ENCODE data around the gene BHLHE41. TPM values are rescaled to one million over a fixed set of nuclear protein-coding genes. Genes with fewer than 3 reads are reported as not detected.

Gene BHLHE41
- total and polyA plus RNA-seq, 2 of the 4 experiments (the other 2 are of a cell fraction), result 0.72 to 3.8 TPM

- Histone ChIP-seq H4K8ac (ENCODE audit: low read depth in 2 of 2, low read length in 2 of 2) (no peak overlapping the region), H2BK20ac (ENCODE audit: low read depth, low read length) (no peak overlapping the region), H3K56ac (ENCODE audit: extremely low read depth, insufficient read depth, low read length) (no peak overlapping the region), H4K20me1 (ENCODE audit: insufficient read depth, low read length) (no peaks in the 10 kb centered on the region), H3K4me3 (ENCODE audit: insufficient read depth, low read depth, low read length) (no peak overlapping the region), H3K79me1 (ENCODE audit: low read depth in 1 of 2, low read length in 2 of 2) (no peaks in the 10 kb centered on the region), H2BK5ac (ENCODE audit: low read depth, low read length, poor library complexity, severe bottlenecking) (no peak overlapping the region), H4K91ac (ENCODE audit: insufficient read depth, low read depth, low read length) (no peak overlapping the region), H3K9ac (ENCODE audit: low read depth, low read length) (no peak overlapping the region), H2AK9ac (replicated peaks; ENCODE audit: low read depth, low read length, poor library complexity) (no peak overlapping the region), H3K27ac (ENCODE audit: insufficient read depth, low read length) (no peak overlapping the region), H3K4ac (ENCODE audit: low read depth, low read length) (no peak overlapping the region), H3K9me1 (ENCODE audit: insufficient read depth, low read length) (no peaks in the 10 kb centered on the region; the same call in none of the 2 replicates), H2AFZ (replicated peaks; ENCODE audit: low read length, poor library complexity) (no peak overlapping the region), H3K14ac (replicated peaks; ENCODE audit: low read depth, low read length) (no peak overlapping the region), H3K36me3 (ENCODE audit: control insufficient read depth, insufficient read depth, low read length) (no peaks in the 10 kb centered on the region), H3K27me3 (ENCODE audit: control insufficient read depth, insufficient read depth, low read length) (no peaks in the 10 kb centered on the region), H3K18ac (ENCODE audit: low read depth, low read length) (no peak overlapping the region), H3K4me1 (ENCODE audit: control insufficient read depth, insufficient read depth, low read length) (peaks cover 4% of the 10 kb centered on the region; the same call in 1 of the 2 replicates), H3K4me2 (ENCODE audit: low read depth, low read length) (no peak overlapping the region), H3K9me3 (ENCODE audit: control insufficient read depth, insufficient read depth, low read length) (0 out of 2 replicates have a peak, but pooled peaks cover under 1% of the 10 kb centered on the region), H2BK120ac (ENCODE audit: low read depth, low read length) (no peak overlapping the region), H2BK15ac (ENCODE audit: low read depth, low read length) (no peak overlapping the region), H2AK5ac (ENCODE audit: low read depth, low read length) (no peak overlapping the region), H3K23ac (ENCODE audit: low read depth, low read length) (no peak overlapping the region), H4K5ac (ENCODE audit: low read depth, low read length) (no peak overlapping the region)
- in situ Hi-C loops (cut with MboI; ENCODE audit: low sequenced_read_pairs), result no loop called here
- POLR2A ChIA-PET (ENCODE audit: unreplicated experiment), result no interaction called here
- DNase-seq (no peak), ATAC-seq (ENCODE audit: low read depth) (no peak)
- CTCF ChIA-PET, result interaction anchor here (1.0 to 1.2 kb wide), 2 partner anchors 8 to 10 kb away, joined by 3 to 5 read pairs; no protein-coding TSS in a partner anchor
- intact Hi-C loops (cut with micrococcal nuclease), result no loop called here
- dilution Hi-C loops (cut with HindIII; ENCODE audit: low sequenced_read_pairs, unreplicated experiment), result no loop called here
- no CpG with 5 or more reads among the region's 1 CpG for WGBS, 2 experiments (ENCODE audit: extremely low coverage in 2 of 2, insufficient read length in 1 of 2)
- no TSS peak for BruUV-seq (replicated peaks)
- TF ChIP-seq FOS (IDR thresholded peaks at IDR 0.05; ENCODE audit: low read depth, low read length), result no peak
- no peak for TF ChIP-seq MXI1 (IDR thresholded peaks at IDR 0.05; ENCODE audit: borderline replicate concordance, low read depth, low read length)
- TF ChIP-seq CTCF (conservative IDR thresholded peaks at IDR 0.05; ENCODE audit: low read depth, low read length), result no peak
- no peak for TF ChIP-seq SMC3 (IDR thresholded peaks at IDR 0.05; ENCODE audit: low read depth, low read length)
- TF ChIP-seq USF2 (IDR thresholded peaks at IDR 0.05; ENCODE audit: low read depth, low read length), result no peak
- TF ChIP-seq RCOR1 (IDR thresholded peaks at IDR 0.05; ENCODE audit: insufficient replicate concordance, low read length), result no peak
- no peak for TF ChIP-seq CEBPB (IDR thresholded peaks at IDR 0.05; ENCODE audit: low read depth, low read length)
- TF ChIP-seq NFE2L2 (IDR thresholded peaks at IDR 0.05; ENCODE audit: low read depth, low read length), result no peak
- no peak for TF ChIP-seq RAD21 (IDR thresholded peaks at IDR 0.05; ENCODE audit: low read length)
- no peak for TF ChIP-seq BHLHE40 (IDR thresholded peaks at IDR 0.05; ENCODE audit: low read depth, low read length)
- TF ChIP-seq MAFK (IDR thresholded peaks at IDR 0.05; ENCODE audit: low read depth, low read length), result no peak
- TF ChIP-seq RFX5 (IDR thresholded peaks at IDR 0.05; ENCODE audit: low read depth, low read length), result no peak
- no peak for TF ChIP-seq MAZ (IDR thresholded peaks at IDR 0.05; ENCODE audit: borderline replicate concordance, low read depth, low read length)
- TF ChIP-seq POLR2A (IDR thresholded peaks at IDR 0.05; ENCODE audit: low read depth, low read length), result no peak
- TF ChIP-seq CHD1 (IDR thresholded peaks at IDR 0.05; ENCODE audit: low read depth, low read length), result no peak
- TF ChIP-seq ELK1 (IDR thresholded peaks at IDR 0.05; ENCODE audit: borderline replicate concordance, low read depth, low read length), result no peak
Observed at GRCh38 chr12:26086936-26087335, 37.9 kb downstream of the BHLHE41 start.
